22Rv1 (cell line): ENCODE results near the gene CHSY1.

ENCODE experiments used
- CTCF ChIP-seq: fragments of 450-650 bp; IDR thresholded peaks from 2 replicates; pipeline ENCODE4 v1.5.1; 2017; ENCODE audit warnings: mild to moderate bottlenecking
- ZFX ChIP-seq: fragments of 450-650 bp; IDR thresholded peaks from 2 replicates; pipeline ENCODE4 v1.6.1; 2017; ENCODE audit warnings: antibody characterized with exemption, borderline replicate concordance

DNA sequence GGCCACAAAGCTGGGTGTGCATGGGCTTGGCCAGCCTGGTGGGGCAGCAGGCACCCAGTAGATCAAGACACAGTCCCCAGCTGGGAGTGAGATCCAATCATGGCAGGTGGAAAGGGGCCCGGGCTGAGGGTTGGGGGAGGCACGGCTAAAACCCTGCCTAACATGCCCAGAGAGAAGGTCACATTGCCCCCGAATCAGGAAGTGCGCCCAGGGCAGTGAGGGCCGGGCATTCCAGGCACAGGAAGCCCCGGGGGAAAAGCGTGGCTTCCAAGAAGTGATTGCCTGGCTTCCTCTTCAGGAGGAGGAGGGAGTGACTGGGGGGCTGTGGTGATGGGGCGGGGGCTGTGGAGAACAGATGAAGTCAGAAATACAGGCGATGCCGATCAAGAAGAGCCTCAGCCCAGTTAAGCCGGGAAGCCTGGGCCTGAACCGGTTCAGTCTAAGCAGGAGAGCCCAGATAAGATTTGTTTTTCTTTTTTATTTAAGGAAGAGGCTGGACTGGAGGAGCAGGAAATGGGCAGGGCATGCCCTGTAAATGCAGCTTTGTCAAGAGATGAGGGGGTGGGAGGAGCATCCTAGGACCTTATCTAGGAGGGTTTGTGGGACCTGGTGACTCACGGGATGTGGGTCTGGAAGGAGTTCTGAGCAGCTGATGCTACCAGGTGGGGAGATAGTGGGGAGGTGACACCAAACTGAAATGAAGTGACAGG, 83.9 kb downstream of the CHSY1 start:
- TF ChIP-seq CTCF (no peak), ZFX (no peak)
